ENCODE data around the gene ACAD10. TPM values are rescaled to one million over a fixed set of nuclear protein-coding genes. Genes with fewer than 3 reads are reported as not detected.
"Not testable (repeated sequence)": the region's sequence is repeated elsewhere in the genome, so short reads cannot be mapped to it uniquely, and the experiment has no call there.

The ACAD10 gene
- total and polyA plus RNA-seq, 2 donors from 2014 or later: 33.7 to 47.0 TPM

- Histone ChIP-seq H3K27ac (ENCODE audit: low read depth in 2 of 2, low read length in 2 of 2) (no peak overlapping the region), H3K9ac (ENCODE audit: low read length in 3 of 3) (no peak overlapping the region), H3K9me3 (ENCODE audit: control insufficient read depth in 2 of 3, insufficient read depth in 1 of 3, low read length in 3 of 3) (no peaks in the 10 kb centered on the region), H3K4me1 (ENCODE audit: control insufficient read depth in 2 of 3, insufficient read depth in 2 of 3, low read depth in 1 of 3, low read length in 3 of 3) (peaks cover 0 to 2% (median 0%) of the 10 kb centered on the region in 3 donors), H3K36me3 (ENCODE audit: control insufficient read depth in 2 of 3, insufficient read depth in 3 of 3, low read length in 3 of 3) (peaks cover 2 to 34% (median 22%) of the 10 kb centered on the region in 3 donors), H3K4me3 (ENCODE audit: low read length in 3 of 3) (no peak overlapping the region), H3K27me3 (ENCODE audit: control insufficient read depth, insufficient read depth, low read length) (no peaks in the 10 kb centered on the region)
- no peak for TF ChIP-seq CTCF (IDR thresholded peaks at IDR 0.05; ENCODE audit: borderline replicate concordance, extremely low read depth, insufficient read depth)
- FAIRE-seq (no peak), DNase-seq (no peak)
- intact Hi-C loops (cut with DNase I): no loop called here
Measured at GRCh38 chr12:111706145-111706544, 20.3 kb downstream of the ACAD10 start.

DNA sequence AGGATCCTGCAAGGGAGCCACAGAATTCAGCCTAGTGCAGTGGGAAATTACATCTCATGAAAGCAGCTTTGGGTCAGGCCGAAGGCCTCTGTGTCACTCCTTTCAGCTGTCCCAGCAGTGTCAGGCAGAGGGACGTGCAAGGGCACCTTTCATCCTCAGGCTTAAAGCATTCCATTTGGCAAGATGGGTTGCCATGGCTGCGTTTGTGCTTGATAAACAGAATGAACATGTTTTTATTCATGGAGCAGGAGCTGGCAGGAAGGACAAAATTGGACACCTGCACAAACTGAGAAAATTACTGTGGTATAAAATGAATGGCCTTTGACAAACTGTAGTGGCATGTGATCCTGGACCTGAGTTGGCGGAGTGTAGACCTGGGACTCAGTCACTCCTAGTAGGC, 29.4 kb downstream of the ACAD10 start:
- H3K9ac ChIP-seq (ENCODE audit: low read length in 3 of 3): no peak overlapping the region
- no peak for FAIRE-seq
- DNase-seq: no peak
- H3K4me3 ChIP-seq (ENCODE audit: low read length in 3 of 3): no peak overlapping the region
- no peaks in the 10 kb centered on the region for H3K27me3 ChIP-seq (ENCODE audit: control insufficient read depth, insufficient read depth, low read length)
- no peaks in the 10 kb centered on the region for H3K9me3 ChIP-seq (ENCODE audit: control insufficient read depth in 2 of 3, insufficient read depth in 1 of 3, low read length in 3 of 3)
- no peaks in the 10 kb centered on the region for H3K4me1 ChIP-seq (ENCODE audit: control insufficient read depth in 2 of 3, insufficient read depth in 2 of 3, low read depth in 1 of 3, low read length in 3 of 3)
- no peak for TF ChIP-seq CTCF (IDR thresholded peaks at IDR 0.05; ENCODE audit: borderline replicate concordance, extremely low read depth, insufficient read depth)
- H3K27ac ChIP-seq (ENCODE audit: low read depth in 2 of 2, low read length in 2 of 2): no peak overlapping the region
- intact Hi-C loops (cut with DNase I): no loop called here
- peaks cover 2 to 19% (median 16%) of the 10 kb centered on the region in 3 donors for H3K36me3 ChIP-seq (ENCODE audit: control insufficient read depth in 2 of 3, insufficient read depth in 3 of 3, low read length in 3 of 3)

DNA sequence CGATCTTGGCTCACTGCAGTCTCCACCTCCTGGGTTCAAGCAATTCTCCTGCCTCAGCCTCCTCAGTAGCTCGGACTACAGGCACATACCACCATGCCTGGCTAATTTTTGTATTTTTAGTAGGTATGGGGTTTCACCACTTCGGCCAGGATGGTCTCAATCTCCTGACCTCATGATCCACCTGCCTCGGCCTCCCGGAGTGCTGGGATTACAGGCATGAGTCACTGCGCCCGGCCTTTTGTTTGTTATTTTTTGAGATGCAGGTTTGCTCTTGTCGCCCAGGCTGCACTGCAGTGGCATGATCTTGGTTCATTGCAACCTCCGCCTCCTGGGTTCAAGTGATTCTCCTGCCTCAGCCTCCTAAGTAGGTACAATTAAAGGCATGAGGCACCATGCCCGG, 33.5 kb downstream of the ACAD10 start:
- peaks cover 2 to 11% (median 4%) of the 10 kb centered on the region in 3 donors for H3K36me3 ChIP-seq (ENCODE audit: control insufficient read depth in 2 of 3, insufficient read depth in 3 of 3, low read length in 3 of 3)
- H3K27me3 ChIP-seq (ENCODE audit: control insufficient read depth, insufficient read depth, low read length); H3K27ac ChIP-seq (ENCODE audit: low read depth in 2 of 2, low read length in 2 of 2); H3K4me3 ChIP-seq (ENCODE audit: low read length in 3 of 3); FAIRE-seq; H3K9me3 ChIP-seq (ENCODE audit: control insufficient read depth in 2 of 3, insufficient read depth in 1 of 3, low read length in 3 of 3); DNase-seq; H3K4me1 ChIP-seq (ENCODE audit: control insufficient read depth in 2 of 3, insufficient read depth in 2 of 3, low read depth in 1 of 3, low read length in 3 of 3); H3K9ac ChIP-seq (ENCODE audit: low read length in 3 of 3); intact Hi-C loops (cut with DNase I): not testable (repeated sequence)

DNA sequence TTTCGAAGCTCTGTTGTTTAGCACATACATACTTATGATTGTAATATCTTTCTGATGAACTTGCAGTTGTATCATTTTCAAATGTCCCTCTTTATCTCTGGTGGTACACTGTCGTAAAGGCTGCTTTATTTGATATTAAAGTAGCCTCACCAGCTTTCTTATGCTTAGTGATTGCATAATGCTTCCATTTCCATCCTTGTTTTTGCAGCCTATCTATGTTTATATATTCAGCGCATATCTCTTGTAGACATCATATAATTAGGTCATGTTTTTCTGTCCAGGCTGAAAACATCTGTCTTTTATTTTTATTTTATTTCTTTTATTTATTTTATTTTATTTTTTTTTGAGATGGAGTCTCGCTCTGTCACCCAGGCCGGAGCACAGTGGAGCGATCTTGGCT, 34.6 kb downstream of the ACAD10 start:
- FAIRE-seq: no peak

GRCh38 chr12:111723646-111724360, 38.0 kb downstream of the ACAD10 start:
- H3K9ac ChIP-seq (ENCODE audit: low read length in 3 of 3); H3K27me3 ChIP-seq (ENCODE audit: control insufficient read depth, insufficient read depth, low read length); intact Hi-C loops (cut with DNase I); H3K27ac ChIP-seq (ENCODE audit: low read depth in 2 of 2, low read length in 2 of 2); DNase-seq; H3K4me3 ChIP-seq (ENCODE audit: low read length in 3 of 3); H3K36me3 ChIP-seq (ENCODE audit: control insufficient read depth in 2 of 3, insufficient read depth in 3 of 3, low read length in 3 of 3); H3K9me3 ChIP-seq (ENCODE audit: control insufficient read depth in 2 of 3, insufficient read depth in 1 of 3, low read length in 3 of 3); FAIRE-seq; H3K4me1 ChIP-seq (ENCODE audit: control insufficient read depth in 2 of 3, insufficient read depth in 2 of 3, low read depth in 1 of 3, low read length in 3 of 3): not testable (repeated sequence)

More for the DNA sequence above, 34.6 kb downstream of the ACAD10 start:
- H3K27me3 ChIP-seq (ENCODE audit: control insufficient read depth, insufficient read depth, low read length): no peaks in the 10 kb centered on the region
- H3K9me3 ChIP-seq (ENCODE audit: control insufficient read depth in 2 of 3, insufficient read depth in 1 of 3, low read length in 3 of 3): no peaks in the 10 kb centered on the region
- peaks cover 2 to 8% (median 4%) of the 10 kb centered on the region in 3 donors for H3K36me3 ChIP-seq (ENCODE audit: control insufficient read depth in 2 of 3, insufficient read depth in 3 of 3, low read length in 3 of 3)
- no peak for TF ChIP-seq CTCF (IDR thresholded peaks at IDR 0.05; ENCODE audit: borderline replicate concordance, extremely low read depth, insufficient read depth)
- no peak overlapping the region for H3K9ac ChIP-seq (ENCODE audit: low read length in 3 of 3)
- no peaks in the 10 kb centered on the region for H3K4me1 ChIP-seq (ENCODE audit: control insufficient read depth in 2 of 3, insufficient read depth in 2 of 3, low read depth in 1 of 3, low read length in 3 of 3)
- DNase-seq: no peak
- intact Hi-C loops (cut with DNase I): no loop called here
- no peak overlapping the region for H3K27ac ChIP-seq (ENCODE audit: low read depth in 2 of 2, low read length in 2 of 2)
- no peak overlapping the region for H3K4me3 ChIP-seq (ENCODE audit: low read length in 3 of 3)
